ENCODE data around the gene NNAT.

DNA sequence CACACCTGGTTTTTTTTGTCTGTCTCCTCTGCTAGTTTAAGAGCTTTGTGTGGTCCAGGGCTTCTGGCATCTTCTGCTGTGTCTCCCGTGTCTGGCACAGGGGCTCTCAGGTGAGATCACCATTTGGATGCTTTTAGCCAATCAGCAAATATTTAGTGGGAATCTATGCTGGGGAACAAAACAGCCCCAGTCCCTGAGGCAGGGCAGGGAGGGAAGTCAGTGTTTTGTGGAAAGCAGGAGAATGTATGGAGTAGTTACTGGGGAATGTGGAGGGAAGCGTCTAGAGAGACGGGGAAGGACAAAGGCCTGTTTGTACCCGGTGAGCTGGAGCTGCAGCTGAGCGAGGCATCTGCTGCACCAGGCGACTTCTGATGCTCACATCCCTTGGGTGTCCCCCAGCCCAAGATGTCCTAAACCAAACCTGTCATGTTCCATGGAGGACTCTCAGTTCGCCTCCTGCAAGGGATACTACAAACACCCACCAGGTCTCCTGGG lies 49.3 kb upstream of the NNAT start:
- TF ChIP-seq, protein P1, sequence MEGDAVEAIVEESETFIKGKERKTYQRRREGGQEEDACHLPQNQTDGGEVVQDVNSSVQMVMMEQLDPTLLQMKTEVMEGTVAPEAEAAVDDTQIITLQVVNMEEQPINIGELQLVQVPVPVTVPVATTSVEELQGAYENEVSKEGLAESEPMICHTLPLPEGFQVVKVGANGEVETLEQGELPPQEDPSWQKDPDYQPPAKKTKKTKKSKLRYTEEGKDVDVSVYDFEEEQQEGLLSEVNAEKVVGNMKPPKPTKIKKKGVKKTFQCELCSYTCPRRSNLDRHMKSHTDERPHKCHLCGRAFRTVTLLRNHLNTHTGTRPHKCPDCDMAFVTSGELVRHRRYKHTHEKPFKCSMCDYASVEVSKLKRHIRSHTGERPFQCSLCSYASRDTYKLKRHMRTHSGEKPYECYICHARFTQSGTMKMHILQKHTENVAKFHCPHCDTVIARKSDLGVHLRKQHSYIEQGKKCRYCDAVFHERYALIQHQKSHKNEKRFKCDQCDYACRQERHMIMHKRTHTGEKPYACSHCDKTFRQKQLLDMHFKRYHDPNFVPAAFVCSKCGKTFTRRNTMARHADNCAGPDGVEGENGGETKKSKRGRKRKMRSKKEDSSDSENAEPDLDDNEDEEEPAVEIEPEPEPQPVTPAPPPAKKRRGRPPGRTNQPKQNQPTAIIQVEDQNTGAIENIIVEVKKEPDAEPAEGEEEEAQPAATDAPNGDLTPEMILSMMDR (IDR thresholded peaks at IDR 0.05) = no peak
- TF ChIP-seq POLR2A (IDR thresholded peaks at IDR 0.05) (no peak), POLR2AphosphoS5 (IDR thresholded peaks at IDR 0.05; ENCODE audit: insufficient read depth in 1 of 2, low read depth in 1 of 2) (no peak)
